ENCODE results near the gene RBM24. TPM values are rescaled to one million over a fixed set of nuclear protein-coding genes. Genes with fewer than 3 reads are reported as not detected.

RBM24 gene
- total and polyA plus RNA-seq, 2 of the 4 experiments (the other 2 are of a cell fraction) = 4.1 to 6.6 TPM

DNA sequence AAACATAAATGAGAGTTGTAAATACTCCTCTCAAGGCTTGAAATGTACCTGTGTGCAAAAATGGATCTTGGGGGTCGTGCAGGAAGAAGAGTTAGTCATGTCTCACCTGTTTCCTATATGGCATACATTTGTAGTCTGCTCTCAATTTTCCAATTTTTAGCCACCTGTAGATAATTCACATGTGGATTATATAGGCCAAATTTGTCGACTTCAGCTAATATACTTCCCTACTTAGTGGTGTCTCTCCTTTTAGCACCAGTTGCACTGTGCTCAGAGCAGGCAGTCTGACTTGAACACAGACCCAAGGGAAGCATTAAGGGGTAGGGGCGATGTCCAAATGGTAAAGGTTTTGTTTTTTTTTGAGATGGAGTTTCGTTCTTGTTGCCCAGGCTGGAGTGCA, 1.9 kb downstream of the RBM24 start:
- Histone ChIP-seq H2AK9ac (replicated peaks; ENCODE audit: low read depth, low read length, poor library complexity) (no peak overlapping the region), H4K5ac (ENCODE audit: low read depth, low read length) (no peak overlapping the region), H2BK20ac (ENCODE audit: low read depth, low read length) (no peak overlapping the region), H3K4ac (ENCODE audit: low read depth, low read length) (no peak overlapping the region), H4K91ac (ENCODE audit: insufficient read depth, low read depth, low read length) (no peak overlapping the region), H4K8ac (ENCODE audit: low read depth in 2 of 2, low read length in 2 of 2) (no peak overlapping the region), H3K9me3 (ENCODE audit: control insufficient read depth, insufficient read depth, low read length) (no peaks in the 10 kb centered on the region), H3K9ac (ENCODE audit: low read depth, low read length) (no peak overlapping the region), H2BK5ac (ENCODE audit: low read depth, low read length, poor library complexity, severe bottlenecking) (no peak overlapping the region), H3K56ac (ENCODE audit: extremely low read depth, insufficient read depth, low read length) (no peak overlapping the region), H2AFZ (replicated peaks; ENCODE audit: low read length, poor library complexity) (no peak overlapping the region), H2BK120ac (ENCODE audit: low read depth, low read length) (no peak overlapping the region), H3K4me1 (ENCODE audit: control insufficient read depth, insufficient read depth, low read length) (peaks cover 12% of the 10 kb centered on the region), H3K4me2 (ENCODE audit: low read depth, low read length) (peak overlapping the region; percentile 21; the same call in 1 of the 2 replicates), H2BK15ac (ENCODE audit: low read depth, low read length) (no peak overlapping the region), H4K20me1 (ENCODE audit: insufficient read depth, low read length) (no peaks in the 10 kb centered on the region), H3K79me1 (ENCODE audit: low read depth in 1 of 2, low read length in 2 of 2) (peaks cover 5 to 31% of the 10 kb centered on the region in 2 experiments; a peak in 3 of 4 replicates), H3K18ac (ENCODE audit: low read depth, low read length) (no peak overlapping the region), H3K4me3 (ENCODE audit: insufficient read depth, low read depth, low read length) (no peak overlapping the region; the same call in 1 of the 2 replicates), H3K36me3 (ENCODE audit: control insufficient read depth, insufficient read depth, low read length) (no peaks in the 10 kb centered on the region), H3K27me3 (ENCODE audit: control insufficient read depth, insufficient read depth, low read length) (no peaks in the 10 kb centered on the region), H3K23ac (ENCODE audit: low read depth, low read length) (peak overlapping the region; percentile 58; the same call in 1 of the 2 replicates), H3K9me1 (ENCODE audit: insufficient read depth, low read length) (peaks cover 8% of the 10 kb centered on the region; the same call in 1 of the 2 replicates), H2AK5ac (ENCODE audit: low read depth, low read length) (no peak overlapping the region), H3K27ac (ENCODE audit: insufficient read depth, low read length) (no peak overlapping the region), H3K14ac (replicated peaks; ENCODE audit: low read depth, low read length) (peak overlapping the region; percentile 70; the same call in 1 of the 2 replicates)
- ATAC-seq (ENCODE audit: low read depth) (no peak), DNase-seq (no peak)
- BruUV-seq (replicated peaks) = no TSS peak
- TF ChIP-seq, protein P1, sequence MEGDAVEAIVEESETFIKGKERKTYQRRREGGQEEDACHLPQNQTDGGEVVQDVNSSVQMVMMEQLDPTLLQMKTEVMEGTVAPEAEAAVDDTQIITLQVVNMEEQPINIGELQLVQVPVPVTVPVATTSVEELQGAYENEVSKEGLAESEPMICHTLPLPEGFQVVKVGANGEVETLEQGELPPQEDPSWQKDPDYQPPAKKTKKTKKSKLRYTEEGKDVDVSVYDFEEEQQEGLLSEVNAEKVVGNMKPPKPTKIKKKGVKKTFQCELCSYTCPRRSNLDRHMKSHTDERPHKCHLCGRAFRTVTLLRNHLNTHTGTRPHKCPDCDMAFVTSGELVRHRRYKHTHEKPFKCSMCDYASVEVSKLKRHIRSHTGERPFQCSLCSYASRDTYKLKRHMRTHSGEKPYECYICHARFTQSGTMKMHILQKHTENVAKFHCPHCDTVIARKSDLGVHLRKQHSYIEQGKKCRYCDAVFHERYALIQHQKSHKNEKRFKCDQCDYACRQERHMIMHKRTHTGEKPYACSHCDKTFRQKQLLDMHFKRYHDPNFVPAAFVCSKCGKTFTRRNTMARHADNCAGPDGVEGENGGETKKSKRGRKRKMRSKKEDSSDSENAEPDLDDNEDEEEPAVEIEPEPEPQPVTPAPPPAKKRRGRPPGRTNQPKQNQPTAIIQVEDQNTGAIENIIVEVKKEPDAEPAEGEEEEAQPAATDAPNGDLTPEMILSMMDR (conservative IDR thresholded peaks at IDR 0.05; ENCODE audit: low read depth, low read length) = no peak
- no peak for TF ChIP-seq CHD1 (IDR thresholded peaks at IDR 0.05; ENCODE audit: low read depth, low read length)
- TF ChIP-seq MAFK (IDR thresholded peaks at IDR 0.05; ENCODE audit: low read depth, low read length) = peak; percentile 31; the same call in 1 of the 2 replicates
- WGBS, 2 experiments (ENCODE audit: extremely low coverage in 2 of 2, insufficient read length in 1 of 2) = 80% methylated on average over 1 of the region's 4 CpGs; no CpG with 5 or more reads in 1 of the 2 experiments
- intact Hi-C loops (cut with micrococcal nuclease) (loop anchor here (2.0 kb wide), 1 partner anchor 126 kb away; no protein-coding TSS in a partner anchor), in situ Hi-C loops (cut with MboI; ENCODE audit: low sequenced_read_pairs) (loop anchor here (10.0 kb wide), 1 partner anchor 302 kb away; no protein-coding TSS in a partner anchor), dilution Hi-C loops (cut with HindIII; ENCODE audit: low sequenced_read_pairs, unreplicated experiment) (no loop called here)
- ChIA-PET POLR2A (ENCODE audit: unreplicated experiment) (no interaction called here), CTCF (no interaction called here)
